ENCODE measurements around the gene SLC16A2.

DNA sequence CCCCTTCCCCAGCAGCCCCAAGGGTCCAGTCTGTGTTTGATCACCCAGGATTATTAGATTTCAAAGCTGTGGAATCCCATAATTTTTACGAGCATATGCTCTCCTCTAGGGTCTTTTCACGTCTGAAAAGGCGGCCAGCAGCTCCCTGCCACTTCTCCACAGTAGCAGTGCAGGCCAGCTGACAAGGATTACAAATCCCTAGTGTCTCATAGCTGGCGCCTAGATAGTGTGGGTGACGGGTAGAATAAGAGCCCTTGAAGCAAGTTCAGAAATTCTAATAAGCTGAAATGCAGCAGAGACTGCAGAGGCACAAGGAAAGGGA, 113.8 kb downstream of the SLC16A2 start:
- no peak for TF ChIP-seq FOXM1 (IDR thresholded peaks at IDR 0.05; ENCODE audit: borderline replicate concordance)
- no peak for TF ChIP-seq SP1 (IDR thresholded peaks at IDR 0.05)
- no peak for TF ChIP-seq FOXA1 (IDR thresholded peaks at IDR 0.05)
- TF ChIP-seq, protein P1, sequence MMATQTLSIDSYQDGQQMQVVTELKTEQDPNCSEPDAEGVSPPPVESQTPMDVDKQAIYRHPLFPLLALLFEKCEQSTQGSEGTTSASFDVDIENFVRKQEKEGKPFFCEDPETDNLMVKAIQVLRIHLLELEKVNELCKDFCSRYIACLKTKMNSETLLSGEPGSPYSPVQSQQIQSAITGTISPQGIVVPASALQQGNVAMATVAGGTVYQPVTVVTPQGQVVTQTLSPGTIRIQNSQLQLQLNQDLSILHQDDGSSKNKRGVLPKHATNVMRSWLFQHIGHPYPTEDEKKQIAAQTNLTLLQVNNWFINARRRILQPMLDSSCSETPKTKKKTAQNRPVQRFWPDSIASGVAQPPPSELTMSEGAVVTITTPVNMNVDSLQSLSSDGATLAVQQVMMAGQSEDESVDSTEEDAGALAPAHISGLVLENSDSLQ (IDR thresholded peaks at IDR 0.05) = no peak
- no peak for TF ChIP-seq L3MBTL2 (conservative IDR thresholded peaks at IDR 0.05)
- TF ChIP-seq BHLHE40 (IDR thresholded peaks at IDR 0.05; ENCODE audit: borderline replicate concordance) = no peak
- no peak for TF ChIP-seq ZNF384 (IDR thresholded peaks at IDR 0.05)
- no peak for TF ChIP-seq ARNT (IDR thresholded peaks at IDR 0.05)

All from HEK293T (cell line).